ENCODE measurements around the gene MRFAP1.

MRFAP1 gene

GRCh38 chr4:6658209-6658595 lies 17.7 kb downstream of the MRFAP1 start:
- H3K79me2 ChIP-seq (ENCODE audit: control insufficient read depth, insufficient read depth, low read length) = no peaks in the 10 kb centered on the region

GRCh38 chr4:6658597-6659075 lies 18.2 kb downstream of the MRFAP1 start:
- WGBS (ENCODE audit: extremely low coverage, insufficient coverage, low lambda C conversion rate) = no CpG with 5 or more reads among the region's 52 CpGs
- H3K4me3 ChIP-seq (ENCODE audit: low read length) = no peak overlapping the region
- no peak for DNase-seq
- peaks cover 5% of the 10 kb centered on the region for H3K27me3 ChIP-seq (ENCODE audit: insufficient read depth, low read length, poor library complexity)
- no peaks in the 10 kb centered on the region for H3K4me1 ChIP-seq (ENCODE audit: control insufficient read depth, low read depth, low read length)
- no peaks in the 10 kb centered on the region for H3K79me2 ChIP-seq (ENCODE audit: control insufficient read depth, insufficient read depth, low read length)
- no peak overlapping the region for H3K27ac ChIP-seq (ENCODE audit: low read depth, low read length)
- H2BK15ac ChIP-seq (replicated peaks; ENCODE audit: low read depth) = no peak overlapping the region
- H4K8ac ChIP-seq (ENCODE audit: low read depth, low read length) = no peak overlapping the region
- H2BK120ac ChIP-seq (ENCODE audit: low read depth, low read length) = no peak overlapping the region
- peak overlapping the region; percentile 72 for H3K56ac ChIP-seq (ENCODE audit: low read length)
- H2BK5ac ChIP-seq (ENCODE audit: low read length) = no peak overlapping the region
- no peak overlapping the region for H3K18ac ChIP-seq (ENCODE audit: low read length)
- H4K5ac ChIP-seq (ENCODE audit: low read length) = no peak overlapping the region
- H3K36me3 ChIP-seq (ENCODE audit: control insufficient read depth, insufficient read depth, low read length) = no peaks in the 10 kb centered on the region
- no peak overlapping the region for H3K4ac ChIP-seq (ENCODE audit: low read depth, low read length)
- H2AK5ac ChIP-seq (ENCODE audit: low read length) = no peak overlapping the region
- H3K79me1 ChIP-seq (ENCODE audit: low read length) = no peaks in the 10 kb centered on the region
- H3K4me2 ChIP-seq (ENCODE audit: low read length) = peak overlapping the region; percentile 39
- H3K23ac ChIP-seq (ENCODE audit: low read length) = no peak overlapping the region
- H3K9ac ChIP-seq (ENCODE audit: low read length) = peak overlapping the region; percentile 60

More at GRCh38 chr4:6658209-6658595, 17.7 kb downstream of the MRFAP1 start:
- Histone ChIP-seq H2AK5ac (ENCODE audit: low read length) (no peak overlapping the region), H3K27ac (ENCODE audit: low read depth, low read length) (no peak overlapping the region), H3K56ac (ENCODE audit: low read length) (peak overlapping the region; percentile 72), H3K18ac (ENCODE audit: low read length) (no peak overlapping the region), H3K4me1 (ENCODE audit: control insufficient read depth, low read depth, low read length) (no peaks in the 10 kb centered on the region), H4K8ac (ENCODE audit: low read depth, low read length) (no peak overlapping the region), H2BK120ac (ENCODE audit: low read depth, low read length) (no peak overlapping the region), H3K4me2 (ENCODE audit: low read length) (no peak overlapping the region), H3K23ac (ENCODE audit: low read length) (no peak overlapping the region), H4K5ac (ENCODE audit: low read length) (no peak overlapping the region), H2BK5ac (ENCODE audit: low read length) (no peak overlapping the region), H3K79me1 (ENCODE audit: low read length) (no peaks in the 10 kb centered on the region), H3K36me3 (ENCODE audit: control insufficient read depth, insufficient read depth, low read length) (no peaks in the 10 kb centered on the region), H3K27me3 (ENCODE audit: insufficient read depth, low read length, poor library complexity) (peaks cover 5% of the 10 kb centered on the region), H3K4ac (ENCODE audit: low read depth, low read length) (no peak overlapping the region), H3K4me3 (ENCODE audit: low read length) (no peak overlapping the region), H2BK15ac (replicated peaks; ENCODE audit: low read depth) (no peak overlapping the region), H3K9ac (ENCODE audit: low read length) (peak overlapping the region; percentile 60)
- no peak for DNase-seq
- no CpG with 5 or more reads among the region's 7 CpGs for WGBS (ENCODE audit: extremely low coverage, insufficient coverage, low lambda C conversion rate)

GRCh38 chr4:6659897-6660296 lies 19.4 kb downstream of the MRFAP1 start:
- H2BK15ac ChIP-seq (replicated peaks; ENCODE audit: low read depth) = no peak overlapping the region
- H3K23ac ChIP-seq (ENCODE audit: low read length) = no peak overlapping the region
- no peak overlapping the region for H3K4ac ChIP-seq (ENCODE audit: low read depth, low read length)
- peaks cover 5% of the 10 kb centered on the region for H3K27me3 ChIP-seq (ENCODE audit: insufficient read depth, low read length, poor library complexity)
- no peak overlapping the region for H2AK5ac ChIP-seq (ENCODE audit: low read length)
- no peak overlapping the region for H2BK5ac ChIP-seq (ENCODE audit: low read length)
- no peak overlapping the region for H2BK120ac ChIP-seq (ENCODE audit: low read depth, low read length)
- H4K5ac ChIP-seq (ENCODE audit: low read length) = no peak overlapping the region
- no peak overlapping the region for H3K27ac ChIP-seq (ENCODE audit: low read depth, low read length)
- no peak overlapping the region for H3K4me2 ChIP-seq (ENCODE audit: low read length)
- no peaks in the 10 kb centered on the region for H3K36me3 ChIP-seq (ENCODE audit: control insufficient read depth, insufficient read depth, low read length)
- WGBS (ENCODE audit: extremely low coverage, insufficient coverage, low lambda C conversion rate) = no CpG with 5 or more reads among the region's 2 CpGs
- no peak overlapping the region for H3K56ac ChIP-seq (ENCODE audit: low read length)
- no peaks in the 10 kb centered on the region for H3K4me1 ChIP-seq (ENCODE audit: control insufficient read depth, low read depth, low read length)
- no peak overlapping the region for H4K8ac ChIP-seq (ENCODE audit: low read depth, low read length)
- no peaks in the 10 kb centered on the region for H3K79me2 ChIP-seq (ENCODE audit: control insufficient read depth, insufficient read depth, low read length)
- no peak overlapping the region for H3K9ac ChIP-seq (ENCODE audit: low read length)
- H3K79me1 ChIP-seq (ENCODE audit: low read length) = no peaks in the 10 kb centered on the region
- DNase-seq = no peak
- H3K4me3 ChIP-seq (ENCODE audit: low read length) = no peak overlapping the region
- H3K18ac ChIP-seq (ENCODE audit: low read length) = no peak overlapping the region

- DNase-seq = no peak
- Histone ChIP-seq H3K4ac (ENCODE audit: low read depth, low read length) (no peak overlapping the region), H3K27ac (ENCODE audit: low read depth, low read length) (no peak overlapping the region), H3K4me2 (ENCODE audit: low read length) (no peak overlapping the region), H3K27me3 (ENCODE audit: insufficient read depth, low read length, poor library complexity) (peaks cover 5% of the 10 kb centered on the region), H3K9ac (ENCODE audit: low read length) (no peak overlapping the region), H3K79me2 (ENCODE audit: control insufficient read depth, insufficient read depth, low read length) (no peaks in the 10 kb centered on the region), H3K18ac (ENCODE audit: low read length) (no peak overlapping the region), H3K56ac (ENCODE audit: low read length) (no peak overlapping the region), H2BK120ac (ENCODE audit: low read depth, low read length) (no peak overlapping the region), H3K36me3 (ENCODE audit: control insufficient read depth, insufficient read depth, low read length) (no peaks in the 10 kb centered on the region), H3K4me1 (ENCODE audit: control insufficient read depth, low read depth, low read length) (no peaks in the 10 kb centered on the region), H2AK5ac (ENCODE audit: low read length) (no peak overlapping the region), H4K5ac (ENCODE audit: low read length) (no peak overlapping the region), H3K4me3 (ENCODE audit: low read length) (no peak overlapping the region), H2BK5ac (ENCODE audit: low read length) (no peak overlapping the region), H3K23ac (ENCODE audit: low read length) (no peak overlapping the region), H2BK15ac (replicated peaks; ENCODE audit: low read depth) (no peak overlapping the region), H3K79me1 (ENCODE audit: low read length) (no peaks in the 10 kb centered on the region), H4K8ac (ENCODE audit: low read depth, low read length) (no peak overlapping the region)
- WGBS (ENCODE audit: extremely low coverage, insufficient coverage, low lambda C conversion rate) = no CpG with 5 or more reads among the region's 3 CpGs
Observed at GRCh38 chr4:6660430-6660829, 19.9 kb downstream of the MRFAP1 start.

- Histone ChIP-seq H2AK5ac (ENCODE audit: low read length) (no peak overlapping the region), H3K4me1 (ENCODE audit: control insufficient read depth, low read depth, low read length) (no peaks in the 10 kb centered on the region), H4K5ac (ENCODE audit: low read length) (no peak overlapping the region), H3K27ac (ENCODE audit: low read depth, low read length) (no peak overlapping the region), H4K8ac (ENCODE audit: low read depth, low read length) (no peak overlapping the region), H3K4me2 (ENCODE audit: low read length) (no peak overlapping the region), H3K18ac (ENCODE audit: low read length) (no peak overlapping the region), H3K36me3 (ENCODE audit: control insufficient read depth, insufficient read depth, low read length) (no peaks in the 10 kb centered on the region), H3K4me3 (ENCODE audit: low read length) (no peak overlapping the region), H3K79me2 (ENCODE audit: control insufficient read depth, insufficient read depth, low read length) (no peaks in the 10 kb centered on the region), H2BK15ac (replicated peaks; ENCODE audit: low read depth) (no peak overlapping the region), H3K27me3 (ENCODE audit: insufficient read depth, low read length, poor library complexity) (peaks cover 5% of the 10 kb centered on the region), H3K4ac (ENCODE audit: low read depth, low read length) (no peak overlapping the region), H3K56ac (ENCODE audit: low read length) (no peak overlapping the region), H3K9ac (ENCODE audit: low read length) (no peak overlapping the region), H3K79me1 (ENCODE audit: low read length) (no peaks in the 10 kb centered on the region), H2BK120ac (ENCODE audit: low read depth, low read length) (no peak overlapping the region), H3K23ac (ENCODE audit: low read length) (no peak overlapping the region), H2BK5ac (ENCODE audit: low read length) (no peak overlapping the region)
- no peak for DNase-seq
- no CpG with 5 or more reads among the region's 3 CpGs for WGBS (ENCODE audit: extremely low coverage, insufficient coverage, low lambda C conversion rate)
Observed at GRCh38 chr4:6662591-6662990, 22.1 kb downstream of the MRFAP1 start.
